H54 (cell line): ENCODE data around the gene SLC51B.
"Not testable (repeated sequence)": the region's sequence is repeated elsewhere in the genome, so short reads cannot be mapped to it uniquely, and the experiment has no call there.

Source experiments
- DNase-seq: peaks from one replicate; pipeline ENCODE4 v3.0.0; 2011; ENCODE audit warnings: low spot score, mixed read lengths; ENCODE audit not compliant: insufficient read length
- FAIRE-seq: peaks from 3 replicates; lab custom pipeline; 2011; peaks lifted over from hg19 to GRCh38; lab: Jason Lieb, UNC
- POLR2A ChIP-seq: IDR thresholded peaks from 2 replicates; pipeline ENCODE4 v1.6.1; 2011; ENCODE audit warnings: low read depth, mild to moderate bottlenecking, low read length

The SLC51B gene

DNA sequence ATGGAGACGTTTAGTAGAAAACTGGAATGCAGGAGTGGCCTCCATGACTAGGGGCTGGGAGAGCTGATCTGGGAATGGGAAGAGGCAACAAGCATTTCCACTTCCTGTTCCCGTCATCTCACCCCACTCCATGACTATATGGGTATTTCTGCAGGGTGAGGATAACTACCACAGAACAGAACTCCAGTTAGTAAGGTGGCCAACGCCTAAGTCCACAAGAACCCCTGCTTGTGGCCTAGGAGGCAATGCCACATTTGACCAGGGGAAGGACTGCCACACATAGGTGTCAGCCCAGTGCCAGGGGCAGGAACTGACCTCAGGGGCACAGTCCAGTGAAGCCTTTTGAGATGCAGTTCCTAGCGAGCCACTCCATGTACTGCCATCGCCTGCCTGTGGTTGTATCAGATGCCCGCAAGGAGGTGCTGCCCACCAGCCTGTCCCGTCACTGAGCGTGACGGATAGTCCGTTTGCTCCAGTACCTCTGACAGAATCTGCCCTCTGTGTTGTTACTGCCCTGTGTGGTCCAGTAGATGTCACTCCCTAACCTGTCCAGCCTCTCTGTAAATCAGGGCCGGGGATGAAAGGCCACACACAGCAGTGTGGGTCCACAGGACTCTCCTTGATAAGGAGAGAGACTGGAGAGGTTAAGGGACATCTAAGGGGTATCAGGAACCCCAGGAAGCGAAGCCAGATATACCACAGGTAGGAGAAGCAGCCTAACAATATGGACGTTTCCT is 12.2 kb upstream of the SLC51B start:
- DNase-seq (peak; percentile 49), FAIRE-seq (peak; percentile 81)
- TF ChIP-seq POLR2A: no peak

GRCh38 chr15:65033659-65034269 is 11.4 kb upstream of the SLC51B start:
- no peak for TF ChIP-seq POLR2A
- no peak for FAIRE-seq
- no peak for DNase-seq

- FAIRE-seq (no peak), DNase-seq (no peak)
- no peak for TF ChIP-seq POLR2A
Measured at GRCh38 chr15:65034719-65035118, 10.5 kb upstream of the SLC51B start.

DNA sequence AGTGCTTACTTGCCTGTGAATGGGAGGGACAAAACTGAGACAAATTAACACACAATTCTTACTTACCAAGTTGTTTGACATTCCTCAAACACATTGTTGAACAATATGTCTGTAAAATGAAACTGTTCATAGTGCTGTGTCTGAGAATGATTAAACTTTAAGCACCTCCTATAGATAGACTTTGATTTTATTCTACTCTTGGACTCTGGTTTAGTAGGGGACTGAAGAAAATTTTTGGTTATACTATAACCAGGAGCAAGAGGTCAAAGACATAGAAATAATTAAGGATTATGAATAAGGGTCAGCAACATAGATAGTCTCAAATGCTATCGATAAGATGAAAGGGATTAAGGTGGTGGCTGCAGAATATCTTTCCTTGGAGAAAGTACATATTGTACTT is 7.9 kb upstream of the SLC51B start:
- TF ChIP-seq POLR2A: no peak
- FAIRE-seq: no peak
- DNase-seq: no peak

- FAIRE-seq (no peak), DNase-seq (no peak)
- no peak for TF ChIP-seq POLR2A
Measured at GRCh38 chr15:65038428-65038827, 6.8 kb upstream of the SLC51B start.

DNA sequence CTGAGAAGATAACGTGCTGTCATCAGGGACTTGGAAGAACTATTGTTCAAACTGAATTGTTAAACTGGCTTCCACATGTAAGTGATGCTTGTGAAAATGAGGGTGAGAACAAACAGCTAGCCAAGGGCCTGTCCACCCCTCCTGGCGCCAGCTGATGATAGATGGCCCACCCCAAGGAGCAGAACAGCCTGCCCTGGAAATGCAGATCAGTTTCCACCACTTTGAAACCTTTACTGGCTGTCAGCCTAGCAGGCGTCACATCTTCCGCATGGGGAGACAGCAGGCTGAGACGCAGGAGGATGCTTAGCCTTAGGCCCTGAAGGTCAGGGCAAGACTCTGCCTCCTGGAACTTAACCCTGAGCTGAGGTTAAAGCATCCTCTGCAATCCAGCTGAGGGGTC is 6.4 kb upstream of the SLC51B start:
- no peak for TF ChIP-seq POLR2A
- DNase-seq (no peak), FAIRE-seq (no peak)

DNA sequence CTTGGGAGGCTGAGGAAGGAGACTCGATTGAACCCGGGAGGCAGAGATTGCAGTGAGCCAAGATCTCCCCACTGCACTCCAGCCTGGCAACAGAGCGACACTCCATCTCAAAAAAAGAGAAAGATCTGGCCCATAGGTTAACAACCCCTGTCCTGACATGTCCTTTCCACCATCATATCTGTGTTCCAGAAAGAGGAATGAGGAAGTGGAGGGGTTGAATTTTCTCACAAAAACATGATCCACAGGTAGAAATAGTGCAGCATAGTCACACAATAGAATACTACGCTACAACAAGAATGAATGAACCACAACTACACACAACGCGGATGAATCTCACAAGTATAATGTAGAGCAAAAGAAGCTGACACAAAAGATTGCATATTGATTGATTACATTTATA is 4.7 kb upstream of the SLC51B start:
- DNase-seq: no peak

GRCh38 chr15:65041787-65042186 is 3.4 kb upstream of the SLC51B start:
- FAIRE-seq (no peak), DNase-seq (no peak)
- TF ChIP-seq POLR2A: no peak

More for the DNA sequence above, 4.7 kb upstream of the SLC51B start:
- TF ChIP-seq POLR2A: no peak
- no peak for FAIRE-seq

- no peak for FAIRE-seq
- no peak for TF ChIP-seq POLR2A
Measured at GRCh38 chr15:65042776-65043327, 2.3 kb upstream of the SLC51B start.

DNA sequence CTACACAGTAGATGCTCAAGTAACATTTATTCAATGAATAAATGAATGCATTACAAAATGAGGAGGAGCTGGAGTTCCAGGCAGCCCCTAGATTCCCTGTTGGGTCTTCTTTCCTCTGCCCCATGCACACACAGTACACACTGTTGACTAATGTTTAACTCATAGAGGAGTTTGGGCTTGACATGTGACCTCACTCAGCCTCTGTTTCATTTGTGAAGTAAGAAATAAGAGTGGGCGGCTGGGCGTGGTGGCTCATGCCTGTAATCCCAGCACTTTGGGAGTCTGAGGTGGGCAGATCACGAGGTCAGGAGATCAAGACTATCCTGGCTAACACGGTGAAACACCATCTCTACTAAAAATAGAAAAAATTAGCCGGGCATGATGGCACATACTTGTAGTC is 969 bp upstream of the SLC51B start:
- FAIRE-seq, DNase-seq: not testable (repeated sequence)

More at GRCh38 chr15:65042776-65043327, 2.3 kb upstream of the SLC51B start:
- DNase-seq: no peak

GRCh38 chr15:65048241-65048640 is 3.1 kb downstream of the SLC51B start:
- no peak for DNase-seq
- FAIRE-seq: no peak
- no peak for TF ChIP-seq POLR2A

GRCh38 chr15:65049418-65049840 is 4.2 kb downstream of the SLC51B start:
- TF ChIP-seq POLR2A: no peak
- FAIRE-seq (no peak), DNase-seq (peak; percentile 84)

GRCh38 chr15:65050270-65050669 is 5.1 kb downstream of the SLC51B start:
- no peak for TF ChIP-seq POLR2A
- DNase-seq: no peak
- FAIRE-seq: no peak

DNA sequence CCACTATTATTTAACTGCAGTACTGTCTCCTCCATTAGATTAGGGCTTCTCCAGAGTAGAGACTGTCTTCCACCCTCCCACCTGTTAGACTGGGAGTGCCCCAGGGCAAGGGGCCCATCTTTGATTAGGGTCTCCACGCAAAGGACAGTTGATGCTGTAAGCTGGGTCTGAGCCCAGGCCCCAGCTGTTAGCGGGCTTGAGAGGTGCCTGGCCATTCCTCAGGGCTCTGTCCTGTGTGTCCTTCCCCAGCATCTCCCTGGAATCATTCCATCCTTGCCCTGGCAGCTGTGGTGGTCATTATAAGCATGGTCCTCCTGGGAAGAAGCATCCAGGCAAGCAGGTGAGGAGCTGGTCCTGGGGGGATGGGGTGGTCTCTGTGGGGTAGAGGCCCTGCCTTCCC is 6.1 kb downstream of the SLC51B start:
- DNase-seq (no peak), FAIRE-seq (no peak)
- no peak for TF ChIP-seq POLR2A

GRCh38 chr15:65052956-65053355 is 7.8 kb downstream of the SLC51B start:
- DNase-seq (no peak), FAIRE-seq (no peak)
- no peak for TF ChIP-seq POLR2A
